Kidney epithelial cell (primary cell): Measurements from ENCODE around the gene AMZ1. TPM values are rescaled to one million over a fixed set of nuclear protein-coding genes. Genes with fewer than 3 reads are reported as not detected.

Experiments
- DNase-seq: peaks from one replicate; pipeline ENCODE4 v3.0.0-alpha.2; 2010; ENCODE audit warnings: low read depth
- H3K27me3 ChIP-seq: 2 replicates; pipeline ENCODE4 v1.6.0; 2011; ENCODE audit warnings: low read length; ENCODE audit not compliant: control insufficient read depth, insufficient read depth
- H3K36me3 ChIP-seq: 2 replicates; pipeline ENCODE4 v1.5.1; 2011; ENCODE audit warnings: low read length; ENCODE audit not compliant: control insufficient read depth, insufficient read depth
- H3K4me3 ChIP-seq: 2 replicates; pipeline ENCODE4 v1.5.1; 2011; ENCODE audit warnings: low read depth, mild to moderate bottlenecking, control low read depth, low read length
- CTCF ChIP-seq: IDR thresholded peaks from 2 replicates; pipeline ENCODE4 v1.5.1; 2011; ENCODE audit warnings: mild to moderate bottlenecking, moderate library complexity, low read length, control low read depth, inconsistent platforms; ENCODE audit not compliant: insufficient read depth, poor library complexity, severe bottlenecking
- total RNA-seq: library from RNA; depleted of rRNA; stranded (reverse); fragments of >200 nt; gene quantifications from 2 replicates; pipeline ENCODE4 v1.2.3, GENCODE V29; 2015

Gene AMZ1
- total RNA-seq, 1 donor from 2014 or later, result 2.8 TPM

GRCh38 chr7:2640846-2641316 is 47.1 kb upstream of the AMZ1 start:
- no peak for TF ChIP-seq CTCF
- Histone ChIP-seq H3K27me3 (no peaks in the 10 kb centered on the region), H3K36me3 (no peaks in the 10 kb centered on the region), H3K4me3 (no peak overlapping the region)
- no peak for DNase-seq

GRCh38 chr7:2641406-2642393 is 46.3 kb upstream of the AMZ1 start:
- Histone ChIP-seq H3K36me3 (no peaks in the 10 kb centered on the region), H3K27me3 (no peaks in the 10 kb centered on the region), H3K4me3 (no peak overlapping the region)
- peak; percentile 87 for DNase-seq
- no peak for TF ChIP-seq CTCF

- H3K4me3 ChIP-seq, result no peak overlapping the region
- H3K27me3 ChIP-seq, result no peaks in the 10 kb centered on the region
- peak; percentile 34 for TF ChIP-seq CTCF
- no peak for DNase-seq
- H3K36me3 ChIP-seq, result peaks cover 3% of the 10 kb centered on the region
These were observed 44.4 kb upstream of the AMZ1 start for GRCh38 chr7:2643386-2644219.

GRCh38 chr7:2644220-2644561 is 43.8 kb upstream of the AMZ1 start:
- Histone ChIP-seq H3K4me3 (no peak overlapping the region), H3K27me3 (no peaks in the 10 kb centered on the region), H3K36me3 (peaks cover 3% of the 10 kb centered on the region)
- TF ChIP-seq CTCF, result no peak
- no peak for DNase-seq

- DNase-seq, result no peak
- Histone ChIP-seq H3K27me3 (no peaks in the 10 kb centered on the region), H3K36me3 (peaks cover 3% of the 10 kb centered on the region), H3K4me3 (no peak overlapping the region)
- no peak for TF ChIP-seq CTCF
These were observed 43.3 kb upstream of the AMZ1 start for GRCh38 chr7:2644562-2645273.
